Esophagus muscularis mucosa (tissue), 4 donors: ENCODE data around the gene IGIP. TPM values are rescaled to one million over a fixed set of nuclear protein-coding genes. Genes with fewer than 3 reads are reported as not detected.

Experiments
- DNase-seq: peaks from one replicate; pipeline ENCODE4 v3.0.0-alpha.2; 2017; ENCODE audit errors: extremely low spot score
- H3K27ac ChIP-seq, 4 donors: fragments of 200-600 bp; sonication (generic); replicated peaks in 1 of 4; 1 replicate in 3 of 4; 2 replicates in 1 of 4; pipeline ENCODE4 v1.5.1; 2016 to 2019; ENCODE audit warnings: mild to moderate bottlenecking in 1 of 4
- H3K27me3 ChIP-seq, 4 donors: fragments of 200-600 bp; sonication (generic); one replicate each; pipeline versions ENCODE4 v1.5.1 to v1.6.0; 2016 to 2019
- H3K36me3 ChIP-seq, 4 donors: fragments of 200-600 bp; sonication (generic); one replicate each; pipeline ENCODE4 v1.5.1; 2016 to 2019
- H3K4me1 ChIP-seq, 4 donors: fragments of 200-600 bp; sonication (generic); one replicate each; pipeline ENCODE4 v1.5.1; 2016 to 2019
- H3K4me3 ChIP-seq, 4 donors: fragments of 200-600 bp; sonication (generic); 1 replicate in 2 of 4; 2 replicates in 2 of 4; pipeline ENCODE4 v1.5.1; 2016 to 2019; ENCODE audit warnings: mild to moderate bottlenecking in 4 of 4, moderate library complexity in 1 of 4
- H3K9me3 ChIP-seq, 4 donors: fragments of 200-600 bp; sonication (generic); 1 replicate in 3 of 4; 2 replicates in 1 of 4; pipeline ENCODE4 v1.5.1; 2016 to 2019
- EP300 ChIP-seq: sonication (generic); formaldehyde crosslinking; IDR thresholded peaks from one replicate; pipeline ENCODE4 v1.6.1; 2017; ENCODE audit warnings: antibody characterized with exemption
- POLR2A ChIP-seq: fragments of 450-650 bp; IDR thresholded peaks from one replicate; pipeline ENCODE4 v1.6.1; 2017; ENCODE audit warnings: antibody characterized with exemption, moderate library complexity, mild to moderate bottlenecking, low read depth
- POLR2AphosphoS5 ChIP-seq, 2 donors: sonication (generic); formaldehyde crosslinking; IDR thresholded peaks; one replicate each; pipeline ENCODE4 v1.6.1; 2017; ENCODE audit warnings: antibody characterized with exemption in 2 of 2
- WGBS: methylation state at CpG from one replicate; pipeline ENCODE4 v1.1.5; 2018; 5-methylcytosine and 5-hydroxymethylcytosine counted together
- intact Hi-C: fragments of 100-400 bp; cut with DNase I; formaldehyde crosslinking; loops from one replicate; pipeline ENCODE4 v1.15.1; 2023
- total RNA-seq, 4 donors: library from RNA; depleted of rRNA; stranded (reverse); fragments of >200 nt; gene quantifications; one replicate each; pipeline versions ENCODE4 v1.1.0 to v1.2.1, GENCODE V29; 2016
- TF ChIP-seq, protein P1 (sequence below), 3 experiments: fragments of 200-600 bp in 2 of 3; fragments of 450-650 bp in 1 of 3; sonication (generic) in 2 of 3; IDR thresholded peaks; one replicate each; pipeline ENCODE4 v1.5.1; 2017 to 2019; ENCODE audit warnings: antibody characterized with exemption in 3 of 3, mild to moderate bottlenecking in 2 of 3, moderate library complexity in 1 of 3

The IGIP gene
- total RNA-seq, 4 donors from 2014 or later, result 17.6 to 31.9 (median 27.3) TPM

- Histone ChIP-seq H3K27ac (no peak overlapping the region), H3K4me3 (no peak overlapping the region), H3K27me3 (no peaks in the 10 kb centered on the region), H3K9me3 (peaks cover 0 to 2% (median under 1%) of the 10 kb centered on the region in 4 donors), H3K36me3 (no peaks in the 10 kb centered on the region), H3K4me1 (peaks cover 5 to 10% (median 7%) of the 10 kb centered on the region in 4 donors)
- TF ChIP-seq, protein P1, sequence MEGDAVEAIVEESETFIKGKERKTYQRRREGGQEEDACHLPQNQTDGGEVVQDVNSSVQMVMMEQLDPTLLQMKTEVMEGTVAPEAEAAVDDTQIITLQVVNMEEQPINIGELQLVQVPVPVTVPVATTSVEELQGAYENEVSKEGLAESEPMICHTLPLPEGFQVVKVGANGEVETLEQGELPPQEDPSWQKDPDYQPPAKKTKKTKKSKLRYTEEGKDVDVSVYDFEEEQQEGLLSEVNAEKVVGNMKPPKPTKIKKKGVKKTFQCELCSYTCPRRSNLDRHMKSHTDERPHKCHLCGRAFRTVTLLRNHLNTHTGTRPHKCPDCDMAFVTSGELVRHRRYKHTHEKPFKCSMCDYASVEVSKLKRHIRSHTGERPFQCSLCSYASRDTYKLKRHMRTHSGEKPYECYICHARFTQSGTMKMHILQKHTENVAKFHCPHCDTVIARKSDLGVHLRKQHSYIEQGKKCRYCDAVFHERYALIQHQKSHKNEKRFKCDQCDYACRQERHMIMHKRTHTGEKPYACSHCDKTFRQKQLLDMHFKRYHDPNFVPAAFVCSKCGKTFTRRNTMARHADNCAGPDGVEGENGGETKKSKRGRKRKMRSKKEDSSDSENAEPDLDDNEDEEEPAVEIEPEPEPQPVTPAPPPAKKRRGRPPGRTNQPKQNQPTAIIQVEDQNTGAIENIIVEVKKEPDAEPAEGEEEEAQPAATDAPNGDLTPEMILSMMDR (IDR thresholded peaks at IDR 0.05), result no peak
- TF ChIP-seq POLR2AphosphoS5 (IDR thresholded peaks at IDR 0.05) (no peak), EP300 (no peak), POLR2A (no peak)
- intact Hi-C loops, result no loop called here
- DNase-seq, result no peak
- 16% methylated on average over 4 of the region's 4 CpGs for WGBS
These were observed 41.2 kb upstream of the IGIP start for GRCh38 chr5:140084541-140084940.

GRCh38 chr5:140090251-140090650 lies 35.5 kb upstream of the IGIP start:
- Histone ChIP-seq H3K4me1 (no peaks in the 10 kb centered on the region), H3K9me3 (peaks cover 0 to 20% (median 8%) of the 10 kb centered on the region in 4 donors), H3K27ac (no peak overlapping the region), H3K36me3 (no peaks in the 10 kb centered on the region), H3K4me3 (no peak overlapping the region), H3K27me3 (no peaks in the 10 kb centered on the region)
- WGBS, result 90% methylated on average over 1 of the region's 1 CpG
- intact Hi-C loops, result no loop called here
- no peak for DNase-seq
- TF ChIP-seq EP300, result no peak
- TF ChIP-seq, protein P1 (IDR thresholded peaks at IDR 0.05), result no peak
- no peak for TF ChIP-seq POLR2A
- no peak for TF ChIP-seq POLR2AphosphoS5 (IDR thresholded peaks at IDR 0.05)

GRCh38 chr5:140093179-140093578 lies 32.6 kb upstream of the IGIP start:
- Histone ChIP-seq H3K4me3 (no peak overlapping the region), H3K9me3 (peaks cover 0 to 20% (median 8%) of the 10 kb centered on the region in 4 donors), H3K27ac (no peak overlapping the region), H3K4me1 (no peaks in the 10 kb centered on the region), H3K27me3 (no peaks in the 10 kb centered on the region), H3K36me3 (no peaks in the 10 kb centered on the region)
- intact Hi-C loops, result no loop called here
- WGBS, result 45% methylated on average over 1 of the region's 1 CpG
- TF ChIP-seq POLR2AphosphoS5 (IDR thresholded peaks at IDR 0.05) (no peak), EP300 (no peak), POLR2A (no peak)
- TF ChIP-seq, protein P1 (IDR thresholded peaks at IDR 0.05), result no peak
- no peak for DNase-seq

GRCh38 chr5:140093866-140094265 lies 31.9 kb upstream of the IGIP start:
- DNase-seq, result no peak
- Histone ChIP-seq H3K36me3 (no peaks in the 10 kb centered on the region), H3K4me3 (no peak overlapping the region), H3K27ac (no peak overlapping the region), H3K27me3 (no peaks in the 10 kb centered on the region), H3K4me1 (no peaks in the 10 kb centered on the region), H3K9me3 (peaks cover 0 to 20% (median 8%) of the 10 kb centered on the region in 4 donors)
- intact Hi-C loops, result no loop called here
- TF ChIP-seq POLR2AphosphoS5 (IDR thresholded peaks at IDR 0.05) (no peak), EP300 (no peak), POLR2A (no peak)
- TF ChIP-seq, protein P1 (IDR thresholded peaks at IDR 0.05), result no peak
- WGBS, result 74% methylated on average over 1 of the region's 1 CpG

- Histone ChIP-seq H3K4me3 (no peak overlapping the region), H3K36me3 (no peaks in the 10 kb centered on the region), H3K27me3 (no peaks in the 10 kb centered on the region), H3K9me3 (peaks cover 0 to 14% (median 5%) of the 10 kb centered on the region in 4 donors), H3K4me1 (no peaks in the 10 kb centered on the region), H3K27ac (no peak overlapping the region)
- DNase-seq, result no peak
- intact Hi-C loops, result no loop called here
- TF ChIP-seq, protein P1 (IDR thresholded peaks at IDR 0.05), result no peak
- TF ChIP-seq POLR2AphosphoS5 (IDR thresholded peaks at IDR 0.05), result no peak
- TF ChIP-seq EP300, result no peak
- TF ChIP-seq POLR2A, result no peak
These were observed 30.8 kb upstream of the IGIP start for GRCh38 chr5:140094889-140095288.
